Psoas muscle (tissue), 8 donors: ENCODE measurements around the gene RSKR. TPM values are rescaled to one million over a fixed set of nuclear protein-coding genes. Genes with fewer than 3 reads are reported as not detected.

ENCODE experiments used
- ATAC-seq, 4 donors: fragments of 200-7000 bp; cut with Tn5 transposase; one replicate each; pipeline ENCODE4 v1.9.1; 2020; ENCODE audit warnings: moderate library complexity in 3 of 4, mild to moderate bottlenecking in 2 of 4
- DNase-seq, 2 donors: peaks; one replicate each; pipeline ENCODE4 v3.0.0-alpha.2; 2020
- H3K27ac ChIP-seq: fragments of 200-600 bp; one replicate; pipeline ENCODE4 v1.8.0; 2022
- H3K27me3 ChIP-seq, 3 donors: fragments of 200-600 bp in 1 of 3; one replicate each; pipeline versions ENCODE4 v1.6.1 to v1.8.0; 2013 to 2022; ENCODE audit warnings: low read length in 2 of 3, mild to moderate bottlenecking in 2 of 3, moderate library complexity in 1 of 3; ENCODE audit not compliant: insufficient read depth in 3 of 3
- H3K36me3 ChIP-seq, 2 donors: fragments of 200-600 bp in 1 of 2; one replicate each; pipeline versions ENCODE4 v1.6.1 to v1.8.0; 2013 to 2022; ENCODE audit warnings: low read depth in 1 of 2, mild to moderate bottlenecking in 1 of 2, moderate library complexity in 1 of 2; ENCODE audit not compliant: insufficient read depth in 1 of 2
- H3K4me1 ChIP-seq: fragments of 200-600 bp; one replicate; pipeline ENCODE4 v1.8.0; 2022
- H3K4me3 ChIP-seq: fragments of 200-600 bp; one replicate; pipeline ENCODE4 v1.8.0; 2022; ENCODE audit warnings: mild to moderate bottlenecking
- H3K9me3 ChIP-seq: fragments of 200-600 bp; one replicate; pipeline ENCODE4 v1.8.0; 2022
- WGBS, 3 donors: extraction: QIAGEN DNeasy Blood & Tissue Kit; methylation state at CpG; one replicate each; pipeline versions ENCODE4 v1.1.6 to v1.1.7; 2013; 5-methylcytosine and 5-hydroxymethylcytosine counted together
- intact Hi-C, 2 donors: fragments of 100-400 bp; cut with DNase I; formaldehyde crosslinking; loops; one replicate each; pipeline versions ENCODE4 v1.11.0 to v1.14.2; 2022
- polyA plus RNA-seq, 3 donors: library from polyadenylated mRNA; stranded (reverse); fragments of 200-250 nt; gene quantifications; one replicate each; pipeline ENCODE4 v1.2.3, GENCODE V29; 2013
- total RNA-seq, 4 donors: library from RNA; stranded (reverse); fragmentation: NEBNext Ultra II Directional in 2 of 4; extraction: Animal tissue kit (Norgen Biotek cat#: 25700) in 2 of 4; gene quantifications; one replicate each; pipeline versions ENCODE4 v1.2.1 to v1.2.4, GENCODE V29; 2021 to 2023
- TF ChIP-seq, protein P1 (sequence below): fragments of 200-600 bp; IDR thresholded peaks from one replicate; pipeline ENCODE4 v1.8.0; 2022; ENCODE audit warnings: antibody characterized with exemption
- donor health status: healthy with polysubstance abuse.
- donor health status: DM: no; HTN: no; CAD: no; lungs with moderate emphysema.
- donor health status: Bipolar disorder and iron deficiency.
- donor health status: healthy.
- donor health status: DM: yes; HTN: yes; CAD: no.
- donor health status: DM: no; HTN: no; CAD: no.
- donor health status: DM: no; HTN: no; CAD: no.
- donor health status: DM: yes; HTN: yes; CAD: no.

RSKR gene
- total and polyA plus RNA-seq, 7 donors: 2.0 to 7.6 (median 4.3) TPM

DNA sequence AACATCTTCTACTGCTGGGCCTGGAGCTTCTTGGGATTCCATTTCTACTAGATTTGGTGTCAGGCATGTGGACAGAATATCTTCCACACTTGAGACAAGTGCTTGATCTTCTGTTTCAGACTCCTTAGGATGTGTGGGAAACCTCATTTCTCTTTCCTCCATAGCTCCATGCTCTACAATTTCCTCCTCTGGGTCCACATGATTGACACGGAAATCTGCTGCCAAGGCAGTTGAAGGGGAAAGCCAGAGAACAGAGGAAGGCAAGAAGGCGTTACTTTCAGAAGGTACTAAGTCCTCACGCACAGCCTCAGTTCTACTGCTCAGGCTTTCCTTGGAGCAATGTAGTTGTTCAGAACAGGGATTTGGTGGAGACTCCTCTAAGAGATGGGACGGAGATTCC lies 21.7 kb downstream of the RSKR start:
- WGBS, 3 donors: 89 to 93% (median 89%) methylated on average over 4 of the region's 4 CpGs
- intact Hi-C loops: no loop called here
- no peaks in the 10 kb centered on the region for H3K9me3 ChIP-seq
- ATAC-seq (no peak), DNase-seq (no peak)
- no peaks in the 10 kb centered on the region for H3K4me1 ChIP-seq
- H3K27me3 ChIP-seq: no peaks in the 10 kb centered on the region
- TF ChIP-seq, protein P1, sequence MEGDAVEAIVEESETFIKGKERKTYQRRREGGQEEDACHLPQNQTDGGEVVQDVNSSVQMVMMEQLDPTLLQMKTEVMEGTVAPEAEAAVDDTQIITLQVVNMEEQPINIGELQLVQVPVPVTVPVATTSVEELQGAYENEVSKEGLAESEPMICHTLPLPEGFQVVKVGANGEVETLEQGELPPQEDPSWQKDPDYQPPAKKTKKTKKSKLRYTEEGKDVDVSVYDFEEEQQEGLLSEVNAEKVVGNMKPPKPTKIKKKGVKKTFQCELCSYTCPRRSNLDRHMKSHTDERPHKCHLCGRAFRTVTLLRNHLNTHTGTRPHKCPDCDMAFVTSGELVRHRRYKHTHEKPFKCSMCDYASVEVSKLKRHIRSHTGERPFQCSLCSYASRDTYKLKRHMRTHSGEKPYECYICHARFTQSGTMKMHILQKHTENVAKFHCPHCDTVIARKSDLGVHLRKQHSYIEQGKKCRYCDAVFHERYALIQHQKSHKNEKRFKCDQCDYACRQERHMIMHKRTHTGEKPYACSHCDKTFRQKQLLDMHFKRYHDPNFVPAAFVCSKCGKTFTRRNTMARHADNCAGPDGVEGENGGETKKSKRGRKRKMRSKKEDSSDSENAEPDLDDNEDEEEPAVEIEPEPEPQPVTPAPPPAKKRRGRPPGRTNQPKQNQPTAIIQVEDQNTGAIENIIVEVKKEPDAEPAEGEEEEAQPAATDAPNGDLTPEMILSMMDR: no peak
- H3K36me3 ChIP-seq: no peaks in the 10 kb centered on the region
- H3K4me3 ChIP-seq: no peak overlapping the region
- no peak overlapping the region for H3K27ac ChIP-seq

DNA sequence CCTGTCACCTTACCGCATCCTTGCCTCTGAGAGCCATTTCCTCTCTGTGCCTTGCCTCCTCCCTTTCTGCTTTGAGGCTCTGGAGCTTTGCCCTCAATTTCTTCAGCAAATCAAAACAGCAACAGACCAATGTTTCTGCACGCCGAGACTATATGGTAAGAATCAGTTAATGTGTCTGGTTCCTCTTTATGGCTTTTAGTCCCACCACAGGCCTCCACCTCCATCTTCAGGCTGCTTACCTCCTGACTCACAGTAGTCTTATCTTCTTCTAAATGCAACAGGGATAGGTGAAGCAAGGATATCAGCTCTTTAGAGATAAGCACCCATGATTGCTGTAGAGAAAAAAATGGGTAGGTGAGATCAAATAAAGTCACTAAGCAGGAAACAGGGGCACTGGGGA lies 28.1 kb downstream of the RSKR start:
- DNase-seq (no peak), ATAC-seq (no peak)
- intact Hi-C loops: no loop called here
- no peak overlapping the region for H3K4me3 ChIP-seq
- H3K27ac ChIP-seq: no peak overlapping the region
- H3K9me3 ChIP-seq: no peaks in the 10 kb centered on the region
- TF ChIP-seq, protein P1: no peak
- 93 to 96% (median 95%) methylated on average over 3 of the region's 3 CpGs for WGBS, 3 donors
- H3K36me3 ChIP-seq: peaks cover 0 to 3% of the 10 kb centered on the region in 2 donors
- no peaks in the 10 kb centered on the region for H3K27me3 ChIP-seq
- H3K4me1 ChIP-seq: no peaks in the 10 kb centered on the region

DNA sequence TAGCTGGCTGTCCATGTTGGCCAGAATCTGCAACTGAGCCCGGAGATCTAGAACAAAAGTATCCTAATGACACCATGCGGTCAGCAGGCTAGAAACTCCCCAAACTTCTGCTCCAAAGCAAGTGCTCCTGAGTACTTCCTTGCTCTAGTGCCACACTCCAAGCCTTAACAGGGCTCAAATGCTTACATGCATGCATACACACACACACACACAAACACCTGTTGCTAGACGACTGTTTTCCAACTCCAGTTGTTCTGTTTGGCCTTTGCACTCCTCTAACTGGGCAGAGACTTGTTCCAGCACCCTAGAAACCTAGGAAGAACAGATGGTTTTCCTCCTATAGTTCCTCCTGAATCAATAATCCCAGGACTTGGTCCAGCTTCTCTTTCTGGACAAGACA lies 29.6 kb downstream of the RSKR start:
- WGBS, 3 donors: 63 to 74% (median 72%) methylated on average over 3 of the region's 3 CpGs

DNA sequence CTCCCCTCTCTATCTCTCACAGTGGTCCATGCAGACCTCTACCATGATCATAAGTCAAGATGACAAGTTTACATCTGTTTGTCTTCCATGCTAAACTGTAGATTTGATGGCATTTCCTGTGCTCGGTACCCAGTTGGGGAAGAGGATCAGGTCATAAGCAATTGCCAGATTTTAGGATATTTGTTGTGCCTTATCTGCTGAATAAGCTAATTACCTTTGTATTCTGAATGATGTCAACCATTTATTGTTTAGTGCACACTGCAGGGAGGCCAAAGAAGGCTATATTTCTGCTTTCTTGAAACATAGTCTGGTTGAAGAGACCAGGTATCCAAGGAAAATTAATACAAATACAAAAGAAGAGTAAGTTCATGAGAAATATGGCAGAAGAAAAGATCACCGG lies 31.5 kb downstream of the RSKR start:
- TF ChIP-seq, protein P1: no peak
- intact Hi-C loops: no loop called here
- ATAC-seq: no peak
- DNase-seq: no peak
- Histone ChIP-seq H3K36me3 (peaks cover 0 to 3% of the 10 kb centered on the region in 2 donors), H3K4me3 (no peak overlapping the region), H3K27me3 (no peaks in the 10 kb centered on the region), H3K4me1 (no peaks in the 10 kb centered on the region), H3K27ac (no peak overlapping the region), H3K9me3 (no peaks in the 10 kb centered on the region)
- 96 to 99% (median 99%) methylated on average over 2 of the region's 2 CpGs for WGBS, 3 donors

More for the DNA sequence above, 29.6 kb downstream of the RSKR start:
- no peaks in the 10 kb centered on the region for H3K4me1 ChIP-seq
- H3K27ac ChIP-seq: no peak overlapping the region
- ATAC-seq: no peak
- no peak for DNase-seq
- no peak overlapping the region for H3K4me3 ChIP-seq
- no peaks in the 10 kb centered on the region for H3K9me3 ChIP-seq
- peaks cover 0 to 3% of the 10 kb centered on the region in 2 donors for H3K36me3 ChIP-seq
- TF ChIP-seq, protein P1: no peak
- intact Hi-C loops: no loop called here
- H3K27me3 ChIP-seq: no peaks in the 10 kb centered on the region

DNA sequence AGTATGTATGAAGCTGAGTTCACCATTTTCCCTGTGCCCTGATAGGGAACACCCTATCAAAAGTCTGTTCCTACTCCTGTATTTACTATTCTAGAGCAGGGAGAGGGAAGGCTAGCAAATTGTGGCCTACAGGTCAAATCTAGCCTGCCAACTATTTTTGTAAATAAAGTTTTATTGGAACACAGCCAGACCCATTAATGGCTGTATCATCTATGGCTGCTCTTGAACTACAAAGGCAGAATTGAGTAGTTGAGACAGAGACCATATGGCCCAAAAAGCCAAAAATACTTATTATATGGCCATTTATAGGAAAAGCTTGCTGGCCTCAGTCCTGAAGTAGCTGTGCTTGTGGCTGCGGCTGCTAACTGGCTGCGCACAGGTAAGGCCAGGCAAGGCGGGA lies 33.0 kb downstream of the RSKR start:
- Histone ChIP-seq H3K4me3 (no peak overlapping the region), H3K4me1 (no peaks in the 10 kb centered on the region), H3K9me3 (no peaks in the 10 kb centered on the region), H3K36me3 (peaks cover 0 to 3% of the 10 kb centered on the region in 2 donors), H3K27me3 (no peaks in the 10 kb centered on the region), H3K27ac (no peak overlapping the region)
- ATAC-seq (no peak), DNase-seq (no peak)
- TF ChIP-seq, protein P1: no peak
- 99 to 100% (median 100%) methylated on average over 2 to 3 of the region's 3 CpGs for WGBS, 3 donors
- intact Hi-C loops: no loop called here
